Chondrocyte (in vitro differentiated cells): Measurements from ENCODE around the gene KRTAP19-6. TPM values are rescaled to one million over a fixed set of nuclear protein-coding genes. Genes with fewer than 3 reads are reported as not detected.

Source experiments
- DNase-seq: peaks from one replicate; pipeline ENCODE4 v3.0.0; 2021; ENCODE audit warnings: mixed read lengths, low spot score
- H3K27ac Mint-ChIP-seq: one replicate; pipeline ENCODE4 v1.8.0; 2021; ENCODE audit warnings: mild to moderate bottlenecking, moderate library complexity, mixed read lengths; ENCODE audit not compliant: unreplicated experiment
- H3K27me3 Mint-ChIP-seq: 2 replicates; pipeline ENCODE4 v1.8.0; 2021; ENCODE audit warnings: low read depth, mixed read lengths
- H3K36me3 Mint-ChIP-seq: 2 replicates; pipeline ENCODE4 v1.8.0; 2021; ENCODE audit warnings: low read depth, mixed read lengths
- H3K4me1 Mint-ChIP-seq: 2 replicates; pipeline ENCODE4 v1.8.0; 2021; ENCODE audit warnings: low read depth, mild to moderate bottlenecking, mixed read lengths
- H3K4me3 Mint-ChIP-seq: one replicate; pipeline ENCODE4 v1.8.0; 2021; ENCODE audit warnings: mild to moderate bottlenecking, moderate library complexity, mixed read lengths; ENCODE audit not compliant: unreplicated experiment
- H3K9me3 Mint-ChIP-seq: 2 replicates; pipeline ENCODE4 v1.8.0; 2021; ENCODE audit warnings: low read depth, mixed read lengths
- long read RNA-seq: library from polyadenylated mRNA; stranded (forward); transcript quantifications from one replicate; pipeline ENCODE4 v2.0.0, GENCODE V29; 2021
- total RNA-seq: library from RNA; stranded (reverse); gene quantifications from 3 replicates; pipeline ENCODE4 v1.2.1, GENCODE V29; 2021
- TF ChIP-seq, protein P1 (sequence below): fragments of 200-600 bp; sonication (generic); IDR thresholded peaks from 2 replicates; pipeline ENCODE4 v1.5.0; 2021; ENCODE audit warnings: antibody characterized with exemption, mild to moderate bottlenecking, moderate library complexity

The KRTAP19-6 gene, protein sequence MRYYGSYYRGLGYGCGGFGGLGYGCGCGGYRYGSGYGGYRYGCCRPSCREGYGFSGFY
- total RNA-seq: not detected in 3 replicates
- long read RNA-seq: 0 reads

DNA sequence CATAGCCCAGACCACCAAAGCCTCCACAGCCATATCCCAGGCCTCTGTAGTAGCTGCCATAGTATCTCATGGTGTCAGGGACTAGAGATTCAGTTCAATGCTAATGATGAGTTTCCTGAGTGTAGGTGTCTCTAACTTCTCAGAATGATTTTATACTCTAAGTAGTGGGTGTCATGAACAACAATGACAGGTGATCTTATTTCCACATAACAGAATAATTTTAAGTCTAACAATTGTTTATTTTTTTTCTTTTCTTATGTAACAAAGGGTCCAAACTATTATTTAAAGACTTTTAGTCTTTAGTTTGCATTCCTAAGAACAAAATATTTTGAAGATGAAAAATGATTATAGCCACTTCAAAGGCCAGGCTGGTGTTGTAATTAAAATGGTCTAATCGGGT, at the start of gene KRTAP19-6:
Gene KRTAP19-6 (minus strand): TSS at position 101 of the 400 bp plus-strand sequence. CDS start 31 bp downstream, at position 70.
- TF ChIP-seq, protein P1, sequence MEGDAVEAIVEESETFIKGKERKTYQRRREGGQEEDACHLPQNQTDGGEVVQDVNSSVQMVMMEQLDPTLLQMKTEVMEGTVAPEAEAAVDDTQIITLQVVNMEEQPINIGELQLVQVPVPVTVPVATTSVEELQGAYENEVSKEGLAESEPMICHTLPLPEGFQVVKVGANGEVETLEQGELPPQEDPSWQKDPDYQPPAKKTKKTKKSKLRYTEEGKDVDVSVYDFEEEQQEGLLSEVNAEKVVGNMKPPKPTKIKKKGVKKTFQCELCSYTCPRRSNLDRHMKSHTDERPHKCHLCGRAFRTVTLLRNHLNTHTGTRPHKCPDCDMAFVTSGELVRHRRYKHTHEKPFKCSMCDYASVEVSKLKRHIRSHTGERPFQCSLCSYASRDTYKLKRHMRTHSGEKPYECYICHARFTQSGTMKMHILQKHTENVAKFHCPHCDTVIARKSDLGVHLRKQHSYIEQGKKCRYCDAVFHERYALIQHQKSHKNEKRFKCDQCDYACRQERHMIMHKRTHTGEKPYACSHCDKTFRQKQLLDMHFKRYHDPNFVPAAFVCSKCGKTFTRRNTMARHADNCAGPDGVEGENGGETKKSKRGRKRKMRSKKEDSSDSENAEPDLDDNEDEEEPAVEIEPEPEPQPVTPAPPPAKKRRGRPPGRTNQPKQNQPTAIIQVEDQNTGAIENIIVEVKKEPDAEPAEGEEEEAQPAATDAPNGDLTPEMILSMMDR: no peak
- Mint-ChIP-seq H3K4me1 (no peaks in the 10 kb centered on the region), H3K27me3 (no peaks in the 10 kb centered on the region), H3K4me3 (no peak within 1 kb of the TSS), H3K36me3 (peaks cover 4% of the 10 kb centered on the region), H3K27ac (no peak within 1 kb of the TSS), H3K9me3 (peaks cover 7% of the 10 kb centered on the region)
- DNase-seq: no peak

DNA sequence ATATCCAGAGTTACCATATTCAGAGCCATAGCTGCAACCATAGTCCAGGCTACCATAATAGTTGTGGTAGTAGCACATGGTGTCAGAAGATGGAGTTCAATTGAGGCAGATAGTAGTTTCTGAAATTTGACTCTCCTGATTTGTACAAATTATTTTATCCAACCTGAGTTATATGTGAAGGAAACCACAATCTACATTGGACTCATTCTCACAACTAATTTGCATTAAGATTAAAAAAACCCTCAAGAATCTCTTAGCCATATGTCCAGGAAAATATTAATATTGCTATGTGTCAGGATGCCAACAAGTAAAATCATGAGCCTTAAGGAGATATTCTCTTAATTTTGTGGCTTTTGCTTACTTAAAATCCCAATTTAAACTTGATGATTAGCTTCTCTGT, 48.6 kb upstream of the KRTAP19-6 start, which contains the start of gene KRTAP22-2:
Gene KRTAP22-2 (minus strand): TSS at position 101 of the 400 bp plus-strand sequence.
- no peaks in the 10 kb centered on the region for H3K36me3 Mint-ChIP-seq
- no peak for DNase-seq
- H3K27me3 Mint-ChIP-seq: no peaks in the 10 kb centered on the region
- H3K4me1 Mint-ChIP-seq: no peaks in the 10 kb centered on the region
- H3K27ac Mint-ChIP-seq: no peak within 1 kb of the TSS
- TF ChIP-seq, protein P1: no peak
- peaks cover 6% of the 10 kb centered on the region for H3K9me3 Mint-ChIP-seq
- no peak within 1 kb of the TSS for H3K4me3 Mint-ChIP-seq

DNA sequence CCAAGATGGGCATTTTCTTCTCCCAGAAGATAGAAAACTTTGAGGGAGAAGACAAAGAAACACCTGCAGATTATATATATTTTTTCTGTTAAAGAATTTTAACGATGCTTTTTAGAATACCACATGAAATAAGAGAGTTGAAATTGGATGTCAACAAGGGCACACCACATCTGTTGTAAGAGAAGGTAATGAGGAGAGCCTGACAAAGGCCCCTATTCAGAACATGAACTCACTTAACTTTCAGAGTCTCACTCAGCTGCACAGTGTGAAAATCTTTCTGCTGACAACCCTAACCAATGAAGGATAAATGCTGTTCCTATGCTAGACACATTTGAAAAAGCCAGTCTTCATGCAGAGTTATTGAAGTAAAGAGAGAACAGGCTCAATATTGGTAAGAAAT, 41.2 kb upstream of the KRTAP19-6 start:
- Mint-ChIP-seq H3K9me3 (peaks cover 23% of the 10 kb centered on the region), H3K4me3 (no peak overlapping the region), H3K36me3 (no peaks in the 10 kb centered on the region), H3K27me3 (no peaks in the 10 kb centered on the region), H3K27ac (no peak overlapping the region), H3K4me1 (no peaks in the 10 kb centered on the region)
- TF ChIP-seq, protein P1: no peak
- DNase-seq: no peak

DNA sequence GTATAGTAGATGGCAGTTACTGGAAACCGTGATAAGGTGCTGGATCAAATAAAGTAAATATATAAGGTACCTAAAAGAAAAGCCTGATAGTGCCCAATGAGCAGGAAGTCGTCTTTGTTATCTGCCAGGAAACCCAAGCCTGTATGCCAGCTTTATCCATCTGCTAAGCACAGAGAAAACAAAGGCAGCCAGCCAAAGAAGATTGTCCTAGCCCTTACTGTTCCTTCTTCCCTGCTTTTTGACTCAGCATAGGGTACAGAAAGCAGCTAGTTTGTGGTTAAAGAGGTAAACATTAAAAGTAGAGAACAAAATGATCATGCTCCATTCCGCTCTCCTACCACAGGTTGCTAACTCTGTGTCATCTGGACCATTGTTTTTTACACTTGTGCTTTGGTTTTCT, 38.5 kb upstream of the KRTAP19-6 start:
- no peak overlapping the region for H3K4me3 Mint-ChIP-seq
- H3K9me3 Mint-ChIP-seq: peaks cover 17% of the 10 kb centered on the region
- TF ChIP-seq, protein P1: no peak
- H3K27ac Mint-ChIP-seq: no peak overlapping the region
- H3K27me3 Mint-ChIP-seq: no peaks in the 10 kb centered on the region
- H3K4me1 Mint-ChIP-seq: no peaks in the 10 kb centered on the region
- no peaks in the 10 kb centered on the region for H3K36me3 Mint-ChIP-seq
- DNase-seq: no peak

DNA sequence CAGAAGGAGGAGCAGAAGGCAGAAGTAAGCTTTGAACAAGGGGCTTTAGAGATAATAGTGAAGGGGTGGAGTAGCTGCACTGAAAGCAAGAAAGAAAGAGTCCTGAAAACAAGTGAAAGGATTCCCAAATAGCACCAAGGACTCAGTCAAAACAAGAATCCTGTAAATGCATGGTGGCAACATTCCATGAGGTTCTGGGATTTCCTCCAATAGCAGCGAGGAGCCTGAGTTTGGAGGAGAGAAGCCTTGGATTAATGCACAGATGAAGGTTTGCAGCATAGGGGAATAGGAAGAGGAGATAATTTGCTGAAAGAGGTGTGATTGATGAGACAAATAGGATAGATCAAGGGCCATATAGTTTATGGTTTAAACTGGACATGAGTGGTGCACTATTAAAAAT, 37.7 kb upstream of the KRTAP19-6 start:
- no peak overlapping the region for H3K4me3 Mint-ChIP-seq
- DNase-seq: no peak
- H3K36me3 Mint-ChIP-seq: no peaks in the 10 kb centered on the region
- TF ChIP-seq, protein P1: no peak
- H3K27me3 Mint-ChIP-seq: no peaks in the 10 kb centered on the region
- H3K9me3 Mint-ChIP-seq: peaks cover 9% of the 10 kb centered on the region
- H3K4me1 Mint-ChIP-seq: no peaks in the 10 kb centered on the region
- H3K27ac Mint-ChIP-seq: no peak overlapping the region
